Adrenal gland (tissue), 5 donors: ENCODE data around the gene BOC.

ENCODE experiments used
- CTCF ChIP-seq, 6 experiments: fragments of 450-650 bp in 4 of 6; fragments of 200-600 bp in 2 of 6; sonication (generic) in 1 of 6; IDR thresholded peaks; 1 replicate in 5 of 6; 2 replicates in 1 of 6; pipeline versions ENCODE4 v1.5.1 to v1.8.0; 2016 to 2021; ENCODE audit warnings: antibody characterized with exemption in 6 of 6, mild to moderate bottlenecking in 2 of 6, moderate library complexity in 1 of 6
- POLR2A ChIP-seq, 2 donors: fragments of 450-650 bp; IDR thresholded peaks; one replicate each; pipeline ENCODE4 v1.6.1; 2017; ENCODE audit warnings: antibody characterized with exemption in 2 of 2, mild to moderate bottlenecking in 2 of 2, moderate library complexity in 1 of 2
- donor health status: DM: no; HTN: no; CAD: no.

- TF ChIP-seq CTCF (IDR thresholded peaks at IDR 0.05): no peak
- no peak for TF ChIP-seq POLR2A (IDR thresholded peaks at IDR 0.05)
Measured at GRCh38 chr3:113255854-113256615, 44.7 kb downstream of the BOC start.
